SJSA1 (cell line): ENCODE measurements around the gene EIF4ENIF1. TPM values are rescaled to one million over a fixed set of nuclear protein-coding genes. Genes with fewer than 3 reads are reported as not detected.
"Not testable (repeated sequence)": the region's sequence is repeated elsewhere in the genome, so short reads cannot be mapped to it uniquely, and the experiment has no call there.

Experiments used
- DNase-seq, 2 experiments: peaks; one replicate each; pipeline ENCODE4 v3.0.0-alpha.2; 2015 to 2020; ENCODE audit warnings: low spot score in 2 of 2, low read depth in 1 of 2
- H3K27ac ChIP-seq: fragments of 250-450 bp; sonication (Bioruptor Pico); 2 replicates; pipeline ENCODE4 v1.5.1; 2020; ENCODE audit warnings: mild to moderate bottlenecking, moderate library complexity
- H3K27me3 ChIP-seq: fragments of 250-450 bp; sonication (Bioruptor Pico); replicated peaks from 2 replicates; pipeline ENCODE4 v1.5.1; 2020; ENCODE audit warnings: mild to moderate bottlenecking, moderate library complexity
- H3K36me3 ChIP-seq: fragments of 250-450 bp; sonication (Bioruptor Pico); 2 replicates; pipeline ENCODE4 v1.5.1; 2020; ENCODE audit warnings: mild to moderate bottlenecking
- H3K4me1 ChIP-seq: fragments of 250-450 bp; sonication (Bioruptor Pico); replicated peaks from 2 replicates; pipeline ENCODE4 v1.6.1; 2021; ENCODE audit warnings: mild to moderate bottlenecking
- H3K4me3 ChIP-seq: fragments of 250-450 bp; sonication (Bioruptor Pico); 2 replicates; pipeline ENCODE4 v1.5.1; 2020; ENCODE audit warnings: mild to moderate bottlenecking
- H3K9me3 ChIP-seq: fragments of 250-450 bp; sonication (Bioruptor Pico); replicated peaks from 2 replicates; pipeline ENCODE4 v1.5.1; 2020; ENCODE audit warnings: mild to moderate bottlenecking
- total RNA-seq: library from RNA; depleted of rRNA; stranded (reverse); fragments of >200 nt; shearing (Covaris generic); gene quantifications from 2 replicates; pipeline ENCODE4 v1.2.3, GENCODE V29; 2014

Gene EIF4ENIF1
- total RNA-seq, 1 experiment from 2014 or later = 14.8 TPM

- no peak overlapping the region for H3K4me3 ChIP-seq
- no peak overlapping the region for H3K27ac ChIP-seq
- 0 out of 2 replicates have a peak, but pooled peaks cover 4% of the 10 kb centered on the region for H3K4me1 ChIP-seq
- H3K9me3 ChIP-seq = no peaks in the 10 kb centered on the region
- no peaks in the 10 kb centered on the region for H3K27me3 ChIP-seq
- no peak for DNase-seq
- H3K36me3 ChIP-seq = peaks cover 6% of the 10 kb centered on the region
Measured at GRCh38 chr22:31504282-31504681, 14.6 kb upstream of the EIF4ENIF1 start.

GRCh38 chr22:31503211-31503964 is 13.7 kb upstream of the EIF4ENIF1 start:
- no peak for DNase-seq
- no peaks in the 10 kb centered on the region for H3K27me3 ChIP-seq
- no peaks in the 10 kb centered on the region for H3K9me3 ChIP-seq
- no peak overlapping the region for H3K4me3 ChIP-seq
- H3K36me3 ChIP-seq = no peaks in the 10 kb centered on the region; the same call in 1 of the 2 replicates
- H3K27ac ChIP-seq = no peak overlapping the region
- H3K4me1 ChIP-seq = 0 out of 2 replicates have a peak, but pooled peaks cover 4% of the 10 kb centered on the region

GRCh38 chr22:31501738-31502137 is 12.1 kb upstream of the EIF4ENIF1 start:
- DNase-seq = no peak
- Histone ChIP-seq H3K9me3 (peaks cover 2% of the 10 kb centered on the region; the same call in 1 of the 2 replicates), H3K36me3 (no peaks in the 10 kb centered on the region), H3K4me1 (peaks cover 8% of the 10 kb centered on the region; the same call in 1 of the 2 replicates), H3K27ac (no peak overlapping the region), H3K4me3 (no peak overlapping the region), H3K27me3 (no peaks in the 10 kb centered on the region)

GRCh38 chr22:31497148-31497938 is 7.7 kb upstream of the EIF4ENIF1 start:
- H3K27me3 ChIP-seq = no peaks in the 10 kb centered on the region
- DNase-seq = no peak
- 0 out of 2 replicates have a peak, but pooled peaks cover 3% of the 10 kb centered on the region for H3K36me3 ChIP-seq
- peak overlapping the region; percentile 64 for H3K4me3 ChIP-seq
- H3K9me3 ChIP-seq = peaks cover 2% of the 10 kb centered on the region; the same call in 1 of the 2 replicates
- H3K27ac ChIP-seq = no peak overlapping the region
- peaks cover 9% of the 10 kb centered on the region for H3K4me1 ChIP-seq

GRCh38 chr22:31496735-31497146 is 7.1 kb upstream of the EIF4ENIF1 start:
- no peaks in the 10 kb centered on the region for H3K27me3 ChIP-seq
- H3K4me3 ChIP-seq = peak overlapping the region; percentile 64
- peaks cover 9% of the 10 kb centered on the region for H3K4me1 ChIP-seq
- DNase-seq = no peak
- H3K9me3 ChIP-seq = peaks cover 2% of the 10 kb centered on the region; the same call in 1 of the 2 replicates
- no peak overlapping the region for H3K27ac ChIP-seq
- H3K36me3 ChIP-seq = peaks cover 8% of the 10 kb centered on the region; the same call in 1 of the 2 replicates

GRCh38 chr22:31496007-31496734 is 6.5 kb upstream of the EIF4ENIF1 start, which contains the start of gene SFI1:
TSS of gene SFI1 (plus strand) at chr22:31496536. CDS start at chr22:31508285, 11,749 bp downstream.
- Histone ChIP-seq H3K4me3 (peak within 1 kb of the TSS; percentile 64), H3K27me3 (no peaks in the 10 kb centered on the region), H3K27ac (no peak within 1 kb of the TSS), H3K36me3 (peaks cover 8% of the 10 kb centered on the region; the same call in 1 of the 2 replicates), H3K4me1 (peaks cover 9% of the 10 kb centered on the region), H3K9me3 (peaks cover 2% of the 10 kb centered on the region; the same call in 1 of the 2 replicates)
- peak; percentile 83 to 91 for DNase-seq

- Histone ChIP-seq H3K27ac (no peak overlapping the region), H3K9me3 (peaks cover 2% of the 10 kb centered on the region; the same call in 1 of the 2 replicates), H3K36me3 (peaks cover 8% of the 10 kb centered on the region; the same call in 1 of the 2 replicates)
Measured at GRCh38 chr22:31495343-31495742, 5.7 kb upstream of the EIF4ENIF1 start.

GRCh38 chr22:31493355-31493754 is 3.7 kb upstream of the EIF4ENIF1 start:
- not testable (repeated sequence) for DNase-seq, H3K27ac ChIP-seq, H3K27me3 ChIP-seq, H3K4me3 ChIP-seq, H3K9me3 ChIP-seq
- Histone ChIP-seq H3K36me3 (peaks cover 15% of the 10 kb centered on the region), H3K4me1 (peaks cover 19% of the 10 kb centered on the region)

More at GRCh38 chr22:31495343-31495742, 5.7 kb upstream of the EIF4ENIF1 start:
- DNase-seq = no peak
- peaks cover 15% of the 10 kb centered on the region for H3K4me1 ChIP-seq
- H3K4me3 ChIP-seq = peak overlapping the region; percentile 64; the same call in 1 of the 2 replicates
- H3K27me3 ChIP-seq = no peaks in the 10 kb centered on the region

- H3K9me3 ChIP-seq = no peaks in the 10 kb centered on the region; the same call in 1 of the 2 replicates
- H3K27ac ChIP-seq = no peak overlapping the region
- no peak for DNase-seq
- H3K4me3 ChIP-seq = no peak overlapping the region
- no peaks in the 10 kb centered on the region for H3K27me3 ChIP-seq
- H3K36me3 ChIP-seq = peaks cover 26% of the 10 kb centered on the region
- H3K4me1 ChIP-seq = peaks cover 20% of the 10 kb centered on the region
Measured at GRCh38 chr22:31492151-31492550, 2.5 kb upstream of the EIF4ENIF1 start.

GRCh38 chr22:31491218-31491962 is 1.7 kb upstream of the EIF4ENIF1 start:
- Histone ChIP-seq H3K27ac (no peak overlapping the region), H3K27me3 (no peaks in the 10 kb centered on the region), H3K9me3 (no peaks in the 10 kb centered on the region), H3K36me3 (peaks cover 31% of the 10 kb centered on the region), H3K4me1 (peaks cover 17% of the 10 kb centered on the region), H3K4me3 (no peak overlapping the region)
- DNase-seq = no peak

- peaks cover 12% of the 10 kb centered on the region for H3K4me1 ChIP-seq
- DNase-seq = peak; percentile 64 to 68
- no peaks in the 10 kb centered on the region for H3K9me3 ChIP-seq
- no peaks in the 10 kb centered on the region for H3K27me3 ChIP-seq
- peak overlapping the region; percentile 97 for H3K27ac ChIP-seq
- peak overlapping the region; percentile 88 for H3K4me3 ChIP-seq
- H3K36me3 ChIP-seq = peaks cover 38% of the 10 kb centered on the region
Measured at GRCh38 chr22:31490496-31490925, 869 bp upstream of the EIF4ENIF1 start.

- peak in 1 of 2 experiments; percentile 43 for DNase-seq
- Histone ChIP-seq H3K4me1 (peaks cover 12% of the 10 kb centered on the region), H3K9me3 (no peaks in the 10 kb centered on the region), H3K27me3 (no peaks in the 10 kb centered on the region), H3K4me3 (peak overlapping the region; percentile 88), H3K36me3 (peaks cover 50% of the 10 kb centered on the region), H3K27ac (no peak overlapping the region; the same call in 1 of the 2 replicates)
Measured at GRCh38 chr22:31488988-31489617, 539 bp downstream of the EIF4ENIF1 start.
